ENCODE data around the gene CHST11.
"Not testable (repeated sequence)": the region's sequence is repeated elsewhere in the genome, so short reads cannot be mapped to it uniquely, and the experiment has no call there.

The CHST11 gene

DNA sequence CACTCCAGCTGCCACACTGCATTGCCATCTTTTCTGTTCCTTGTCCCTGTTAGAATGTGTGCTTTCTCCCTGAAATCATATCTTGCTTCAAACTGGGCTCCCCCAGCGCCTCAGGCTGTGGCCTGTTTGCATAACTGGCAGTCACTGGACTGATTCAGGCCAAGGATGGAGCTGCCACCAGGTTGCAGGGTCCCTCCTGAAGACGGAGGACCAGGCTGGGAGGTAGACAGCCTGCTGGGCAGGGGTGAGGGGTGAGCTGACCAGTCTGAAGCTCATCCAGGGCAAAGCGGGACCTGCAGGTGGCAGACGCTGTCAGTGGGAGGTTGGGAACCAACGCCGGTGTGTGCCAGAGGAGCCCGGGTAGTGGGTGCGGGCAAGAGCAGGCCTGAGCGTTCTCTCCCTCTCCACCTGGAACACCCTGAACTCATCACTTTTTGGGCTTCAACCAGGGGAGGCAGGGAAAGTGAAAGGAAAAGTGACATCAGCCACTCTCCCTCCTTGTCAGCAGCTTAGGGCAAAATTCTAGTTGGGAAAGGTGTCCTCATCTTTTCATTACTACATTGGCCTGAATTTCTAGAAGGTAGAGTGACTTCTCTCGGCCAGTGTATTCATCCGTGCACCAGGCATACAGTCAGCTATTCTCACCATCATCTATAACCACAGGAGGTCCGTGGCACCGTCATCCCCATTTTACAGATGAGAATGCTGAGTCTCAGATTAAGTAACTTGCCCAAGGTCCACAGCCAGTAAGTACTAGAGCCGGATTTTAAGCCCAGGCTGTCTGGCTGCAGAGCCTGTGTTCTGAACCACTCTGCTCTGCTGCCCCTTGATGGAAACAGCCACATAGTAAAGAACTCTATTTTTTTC lies 282.3 kb downstream of the CHST11 start:
- no peak for DNase-seq (ENCODE audit: low read depth, low spot score)

DNA sequence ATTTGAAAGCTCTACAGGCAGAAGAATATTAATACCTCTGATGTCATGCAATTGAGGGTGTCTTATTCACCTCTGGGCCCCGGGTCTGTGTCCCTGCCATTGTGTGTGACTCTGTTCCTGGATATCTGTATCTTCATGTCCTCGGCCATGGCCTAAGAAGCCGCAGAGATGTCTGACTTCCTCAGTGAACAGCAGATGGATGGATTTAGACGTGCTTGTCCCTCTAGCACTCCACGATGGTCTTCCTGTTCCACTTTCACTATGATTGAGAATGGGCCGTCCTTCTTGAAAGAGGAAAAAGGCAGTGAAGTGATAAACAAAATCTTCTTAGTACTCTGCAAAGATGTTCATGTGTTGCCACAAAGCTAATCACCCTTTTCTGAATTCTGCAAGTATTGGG lies 283.9 kb downstream of the CHST11 start:
- DNase-seq (ENCODE audit: low read depth, low spot score) = no peak

DNA sequence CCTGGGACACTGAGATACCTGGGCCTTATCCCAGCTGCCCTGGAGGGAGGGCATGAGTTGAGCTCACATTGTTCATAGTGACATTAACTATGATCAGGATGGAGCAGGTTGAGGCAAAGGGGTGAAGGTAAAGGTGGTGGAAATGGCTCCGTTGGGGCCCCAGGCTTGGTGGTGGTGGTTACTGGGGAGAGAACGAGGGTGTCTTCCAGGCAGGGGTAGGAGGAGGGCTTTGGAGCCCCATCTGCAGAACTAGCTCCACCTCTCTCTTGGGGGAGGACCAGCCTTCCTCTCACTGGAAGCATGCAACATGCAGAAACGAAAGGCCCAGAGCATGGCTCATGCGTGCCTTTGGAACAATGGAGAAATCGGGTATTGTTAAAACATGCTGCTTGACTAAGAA lies 284.3 kb downstream of the CHST11 start:
- no peak for DNase-seq (ENCODE audit: low read depth, low spot score)

DNA sequence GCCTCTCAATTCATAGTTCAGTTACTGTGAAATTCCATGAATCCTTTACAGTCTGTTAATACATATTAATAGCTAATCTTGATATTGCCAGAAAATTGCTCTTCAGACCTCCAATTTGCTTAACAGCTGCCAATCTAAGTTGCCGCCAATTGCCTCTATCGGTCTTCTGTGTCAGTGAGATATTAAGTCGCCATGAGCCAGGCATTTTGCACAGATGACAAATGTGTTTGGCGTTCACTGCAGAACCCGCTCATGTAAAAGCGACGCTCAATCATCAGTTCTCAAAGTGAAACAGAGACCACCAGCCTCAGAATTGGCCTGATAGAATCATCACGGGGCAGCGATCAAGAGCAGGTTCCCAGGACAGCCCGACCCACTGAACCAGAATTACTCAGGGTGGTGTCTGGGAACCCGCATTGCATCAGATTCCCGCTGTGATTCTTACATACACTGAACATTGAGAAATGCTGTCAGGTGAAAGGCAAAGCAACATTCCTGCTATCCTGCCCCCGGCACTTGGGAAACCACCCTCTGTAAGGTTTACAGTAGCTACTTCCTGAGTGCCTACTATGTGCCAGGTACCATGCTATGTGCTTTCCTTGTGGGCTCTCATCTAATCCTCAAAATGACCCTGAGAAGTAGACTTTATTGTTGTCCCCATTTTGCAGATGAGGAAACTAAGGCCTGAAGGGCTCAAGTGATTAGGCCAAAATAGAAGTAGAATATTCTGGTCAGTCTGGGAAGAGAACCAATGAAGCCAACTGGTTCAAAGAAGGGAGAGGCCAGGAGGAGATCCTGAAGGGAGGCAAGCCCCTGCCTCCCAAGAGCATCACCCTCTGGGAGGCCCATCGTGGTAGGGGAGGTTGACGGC lies 285.0 kb downstream of the CHST11 start:
- no peak for DNase-seq (ENCODE audit: low read depth, low spot score)

DNA sequence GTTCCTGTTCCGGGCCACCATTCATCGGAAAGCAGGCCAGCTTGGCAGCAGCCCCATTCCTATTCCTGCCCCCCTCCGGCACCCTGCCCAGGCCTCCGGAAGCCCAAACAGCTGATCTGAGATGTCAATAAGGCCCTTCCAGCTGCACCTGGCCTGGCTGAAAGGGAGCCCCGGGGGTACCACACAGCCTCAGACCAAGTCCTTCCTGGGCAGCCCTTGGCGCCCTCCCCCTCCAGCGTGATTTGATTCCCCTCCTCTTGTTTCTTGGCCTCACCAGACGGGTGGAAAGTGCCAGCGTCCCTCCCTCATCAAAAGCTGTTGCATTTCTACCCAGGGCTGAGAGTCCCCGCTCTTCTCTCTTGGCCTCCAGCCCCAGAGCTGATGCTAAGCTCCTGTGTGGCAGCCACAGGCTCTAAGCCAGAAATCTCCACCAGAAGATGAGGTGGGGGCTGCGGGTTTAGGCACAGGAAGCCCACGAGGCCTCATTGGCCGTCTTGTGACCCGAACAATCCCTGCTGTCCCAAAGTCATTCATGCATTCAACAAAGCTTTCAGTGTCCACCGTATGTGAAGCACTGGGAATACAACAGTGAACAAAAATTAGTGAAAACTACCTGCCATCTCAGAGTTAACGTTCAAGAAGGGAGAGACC lies 285.9 kb downstream of the CHST11 start:
- no peak for DNase-seq (ENCODE audit: low read depth, low spot score)

DNA sequence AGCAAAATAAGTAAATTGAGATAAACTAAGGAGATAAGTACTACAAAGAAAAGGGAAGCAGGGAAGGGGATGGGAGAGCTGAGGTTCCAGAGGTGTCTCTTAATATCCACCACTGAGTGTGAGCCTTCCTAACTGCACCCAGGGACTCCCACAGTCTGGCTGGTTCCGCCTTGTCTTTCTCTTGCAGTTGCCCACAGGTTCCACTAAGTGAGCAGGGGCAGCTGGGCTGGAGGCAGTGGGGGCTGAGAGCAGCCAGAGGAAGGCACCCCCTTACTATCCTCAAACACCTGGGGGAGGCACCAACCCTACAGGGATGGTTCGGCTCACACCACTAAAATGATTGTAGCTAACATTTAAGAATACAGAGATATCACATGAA lies 286.4 kb downstream of the CHST11 start:
- DNase-seq (ENCODE audit: low read depth, low spot score) = no peak

DNA sequence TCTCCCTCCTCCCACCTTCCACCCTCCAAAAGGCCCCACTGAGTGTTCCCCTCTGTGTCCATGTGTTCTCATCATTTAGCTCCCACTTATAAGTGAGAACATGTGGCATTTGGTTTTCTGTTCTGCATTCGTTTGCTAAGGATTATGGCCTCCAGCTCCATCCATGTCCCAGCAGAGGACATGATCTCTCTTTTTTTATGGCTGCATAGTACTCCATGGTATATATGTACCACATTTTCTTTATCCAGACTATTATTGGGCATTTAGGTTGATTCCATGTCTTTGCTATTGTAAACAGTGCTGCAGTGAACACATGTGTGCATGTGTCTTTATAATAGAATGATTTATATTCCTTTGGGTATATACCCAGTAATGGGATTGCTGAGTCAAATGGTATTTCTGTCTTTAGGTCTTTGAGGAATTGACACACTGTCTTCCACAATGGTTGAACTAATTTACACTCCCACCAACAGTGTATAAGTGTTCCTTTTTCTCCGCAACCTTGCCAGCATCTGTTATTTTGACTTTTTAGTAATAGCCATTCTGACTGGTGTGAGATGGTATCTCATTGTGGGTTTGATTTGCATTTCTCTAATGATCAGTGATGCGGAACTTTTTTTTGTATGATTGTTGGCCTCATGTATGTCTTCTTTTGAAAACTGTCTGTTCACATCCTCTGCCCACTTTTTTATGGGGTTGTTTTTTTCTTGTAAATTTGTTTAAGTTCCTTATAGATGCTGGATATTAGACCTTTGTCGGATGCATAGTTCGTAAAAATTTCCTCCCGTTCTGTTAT lies 287.2 kb downstream of the CHST11 start:
- DNase-seq (ENCODE audit: low read depth, low spot score) = not testable (repeated sequence)

DNA sequence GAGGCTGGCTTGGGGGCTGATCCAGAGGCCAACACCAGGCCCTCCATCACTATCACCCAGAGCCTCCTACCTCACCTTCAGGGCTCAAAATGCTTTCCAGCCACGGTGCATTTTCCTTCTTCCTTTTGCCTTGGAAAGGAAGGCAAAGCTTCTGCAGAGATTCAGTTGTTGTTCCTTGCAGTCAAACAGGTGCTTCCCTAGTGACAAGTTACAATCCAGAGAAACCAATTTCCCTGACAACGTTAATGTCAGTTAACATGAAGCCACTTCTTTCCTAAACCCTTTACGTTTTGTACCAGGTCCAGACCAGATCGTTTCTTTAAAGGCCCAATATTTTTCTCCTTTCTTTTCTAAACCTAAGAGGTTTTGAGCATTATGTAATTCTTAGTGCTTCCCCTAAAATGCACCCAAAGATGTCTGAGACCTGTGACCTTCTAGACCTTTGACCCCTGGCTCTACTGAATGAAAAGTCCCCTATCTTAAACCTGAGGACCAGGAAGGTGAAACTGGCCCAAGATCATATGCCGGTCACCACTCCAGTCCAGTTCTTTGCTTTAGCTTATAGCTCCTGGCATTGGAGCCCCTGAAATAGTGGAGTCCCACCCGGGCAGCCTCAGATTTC lies 289.8 kb downstream of the CHST11 start:
- no peak for DNase-seq (ENCODE audit: low read depth, low spot score)

DNA sequence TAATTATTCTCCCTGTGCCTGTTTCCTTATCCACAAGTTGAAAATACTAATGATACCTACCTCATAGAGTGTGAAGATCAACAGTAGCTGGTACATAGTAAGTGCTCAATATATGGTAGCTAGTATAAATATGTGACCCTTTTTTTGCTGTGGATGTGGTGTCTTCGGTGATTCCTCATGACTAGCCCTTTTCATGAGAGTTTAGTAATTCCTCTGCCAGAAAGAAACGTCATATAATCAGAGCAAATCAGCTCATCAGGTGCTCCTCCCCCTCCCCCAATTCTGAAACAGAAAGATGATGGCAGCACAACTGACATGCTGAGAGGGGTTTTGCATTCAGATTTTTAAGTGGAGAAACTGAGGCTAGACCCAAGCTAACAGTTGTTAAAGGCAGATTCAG lies 290.6 kb downstream of the CHST11 start:
- DNase-seq (ENCODE audit: low read depth, low spot score) = no peak

DNA sequence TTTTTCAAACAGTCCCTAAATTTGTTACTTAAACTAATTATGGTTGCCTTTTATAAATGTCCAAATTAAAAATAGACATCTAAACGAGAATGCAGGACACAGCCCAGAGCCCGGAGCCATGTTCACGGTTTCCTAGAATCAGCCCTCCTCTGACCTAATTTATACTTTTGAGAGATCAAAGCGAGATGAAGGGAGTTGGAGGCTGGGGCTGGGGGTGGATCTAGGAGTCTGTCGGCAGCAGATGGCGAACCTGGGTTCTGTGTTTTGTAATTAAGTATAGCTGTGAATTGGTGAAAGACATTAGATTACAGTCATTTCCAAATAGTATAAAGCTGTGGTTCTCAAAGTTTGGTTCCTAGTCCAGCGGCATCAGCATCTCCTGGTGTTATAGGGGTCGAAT lies 291.2 kb downstream of the CHST11 start:
- DNase-seq (ENCODE audit: low read depth, low spot score) = no peak

DNA sequence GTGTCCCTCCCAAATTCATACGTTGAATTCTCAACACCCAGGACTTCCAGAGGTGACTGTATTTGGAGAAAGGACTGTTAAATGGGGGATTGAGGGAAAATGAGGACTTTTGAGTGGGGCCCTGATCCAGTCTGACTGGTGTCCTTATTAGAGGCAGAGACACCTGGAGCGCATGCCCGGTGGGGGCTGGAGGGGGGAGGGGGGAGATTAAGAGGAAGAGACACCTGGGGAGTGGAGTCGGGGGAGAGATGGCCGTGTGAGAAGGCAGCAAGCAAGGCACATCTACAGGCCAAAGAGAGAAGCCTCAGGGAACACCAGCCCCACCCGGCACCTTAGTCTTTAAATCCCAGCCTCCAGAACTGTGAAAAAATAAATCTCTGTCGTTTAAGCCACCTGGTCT lies 291.6 kb downstream of the CHST11 start:
- DNase-seq (ENCODE audit: low read depth, low spot score) = no peak

DNA sequence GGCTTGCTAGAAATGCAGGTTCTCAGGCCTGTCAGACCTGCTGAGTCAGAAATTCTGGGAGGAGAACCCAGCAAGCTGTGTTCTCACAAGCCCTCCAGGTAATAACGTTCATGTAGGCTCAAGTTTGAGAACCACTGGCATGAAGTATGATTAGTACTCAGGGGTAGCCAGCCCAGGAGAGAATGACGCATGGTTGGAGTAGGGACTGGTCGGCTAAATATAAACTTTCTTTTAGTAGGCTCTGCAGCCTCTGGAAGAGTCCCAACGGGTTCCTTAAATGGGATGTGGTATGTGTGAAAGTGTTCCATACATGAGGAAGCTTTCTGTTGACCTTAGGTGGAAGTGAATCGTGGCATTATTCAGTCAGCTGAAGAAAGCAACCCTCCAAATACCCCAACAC lies 292.0 kb downstream of the CHST11 start:
- no peak for DNase-seq (ENCODE audit: low read depth, low spot score)

DNA sequence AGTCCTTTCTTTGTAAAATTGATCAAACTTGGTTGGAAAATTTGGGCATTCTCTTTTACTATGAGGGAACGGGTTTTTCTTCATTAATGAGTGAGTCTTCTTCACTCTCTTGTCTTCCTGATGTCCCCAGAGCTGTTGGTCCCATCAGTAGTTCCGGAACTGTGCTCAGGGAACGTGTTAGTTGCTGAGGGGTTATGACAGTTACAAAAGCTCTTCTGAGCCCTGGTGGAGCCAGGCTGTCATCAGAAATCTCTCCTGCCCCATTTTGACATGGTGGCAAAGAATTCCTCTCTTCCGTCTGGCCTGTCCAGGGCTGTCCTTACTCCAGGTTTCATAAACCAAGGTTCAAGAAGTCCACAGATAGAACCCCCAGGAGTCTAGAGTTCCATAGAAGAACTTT lies 292.8 kb downstream of the CHST11 start:
- DNase-seq (ENCODE audit: low read depth, low spot score) = no peak

DNA sequence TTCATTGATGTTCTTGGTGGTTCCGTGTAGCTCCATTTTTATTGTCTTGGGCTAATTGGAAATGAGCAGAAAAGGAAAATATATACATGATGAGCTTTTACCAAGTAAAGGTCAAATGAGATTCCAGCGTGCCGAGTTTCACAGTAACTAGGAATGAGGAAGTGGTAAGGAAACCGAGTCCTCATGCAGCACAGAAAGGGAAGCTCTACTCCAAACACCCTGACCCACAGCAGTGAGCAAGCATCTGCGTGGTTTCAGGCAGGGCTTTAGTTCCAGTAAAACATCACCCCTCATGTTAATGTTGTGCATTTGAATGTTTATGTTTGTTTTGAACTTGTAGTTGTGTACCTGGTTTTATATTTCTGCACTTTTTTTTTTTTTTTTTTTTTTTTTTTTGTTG lies 293.3 kb downstream of the CHST11 start:
- no peak for DNase-seq (ENCODE audit: low read depth, low spot score)

DNA sequence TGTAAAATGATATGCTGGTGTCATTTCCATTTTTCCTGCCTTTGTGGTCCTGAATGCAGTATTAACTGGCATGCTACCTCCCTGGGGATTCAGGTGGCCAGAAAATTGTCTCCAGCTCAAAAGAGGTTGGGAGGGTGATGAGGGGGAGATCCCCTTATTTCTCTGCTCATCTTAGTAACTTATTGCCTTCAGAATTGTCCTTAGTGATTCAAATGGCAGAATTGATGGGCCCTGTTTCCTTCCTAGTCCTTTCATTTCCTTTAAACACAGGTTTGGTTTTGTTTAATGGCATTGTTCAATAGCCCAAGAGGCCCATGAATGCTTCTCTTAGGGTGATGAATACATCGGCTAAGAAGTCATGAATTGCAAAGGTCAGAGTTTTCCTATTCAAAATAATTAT lies 294.4 kb downstream of the CHST11 start:
- DNase-seq (ENCODE audit: low read depth, low spot score) = no peak

DNA sequence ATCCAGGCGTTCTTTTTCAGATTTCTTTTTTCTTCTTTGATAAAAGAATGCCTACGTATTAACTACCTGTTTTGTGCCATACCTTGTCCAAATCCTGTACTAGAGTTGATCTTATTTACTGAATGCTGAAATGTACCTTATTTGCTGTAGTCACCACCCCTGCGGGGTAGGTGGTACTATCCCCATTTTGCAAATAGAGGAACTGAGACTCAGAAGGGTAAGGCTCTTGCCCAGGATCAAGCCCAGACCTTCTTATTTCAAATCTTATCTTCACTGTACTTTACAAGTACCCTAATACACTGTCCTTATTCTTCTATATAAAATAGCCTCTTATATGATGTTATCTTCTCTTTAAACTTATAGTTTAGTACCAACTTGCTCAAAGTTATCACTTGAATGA lies 294.8 kb downstream of the CHST11 start:
- DNase-seq (ENCODE audit: low read depth, low spot score) = no peak

DNA sequence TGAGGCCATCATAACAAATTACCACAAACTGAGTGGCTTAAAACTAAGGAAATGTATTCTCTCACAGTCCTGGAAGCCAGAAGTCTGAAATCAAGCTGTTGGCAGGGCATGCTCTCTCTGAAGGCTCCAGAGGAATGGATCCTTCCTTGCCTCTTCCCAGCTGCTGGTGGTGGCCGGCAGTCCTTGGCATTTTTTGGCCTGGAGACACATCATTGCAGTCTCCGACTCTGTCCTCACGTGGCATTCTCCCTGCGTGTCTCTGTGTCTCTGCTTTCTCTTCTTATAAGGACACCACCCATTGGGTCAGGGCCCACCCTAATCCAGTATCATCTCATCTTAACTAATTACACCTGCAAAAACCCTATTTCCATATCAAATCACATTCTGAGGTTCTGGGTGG lies 295.3 kb downstream of the CHST11 start:
- DNase-seq (ENCODE audit: low read depth, low spot score) = no peak

DNA sequence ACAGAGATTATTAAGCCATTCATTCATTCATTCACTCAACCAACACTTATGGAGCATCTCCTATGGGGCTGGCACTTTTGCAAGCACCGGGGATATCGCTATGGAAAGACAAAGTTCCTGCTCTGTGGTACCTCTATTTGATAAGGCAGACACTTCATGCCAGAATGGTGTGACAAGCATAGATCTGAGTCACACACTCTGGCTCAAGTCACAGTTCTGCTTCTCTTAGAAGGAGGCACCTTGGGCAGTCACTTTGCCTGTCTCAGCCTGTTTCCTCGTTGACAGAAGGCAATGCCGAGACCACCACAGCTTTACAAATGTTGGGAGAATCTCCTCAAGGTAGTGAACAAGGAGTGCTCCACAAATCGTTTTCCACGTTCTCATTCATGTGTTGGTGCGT lies 296.1 kb downstream of the CHST11 start:
- DNase-seq (ENCODE audit: low read depth, low spot score) = no peak

DNA sequence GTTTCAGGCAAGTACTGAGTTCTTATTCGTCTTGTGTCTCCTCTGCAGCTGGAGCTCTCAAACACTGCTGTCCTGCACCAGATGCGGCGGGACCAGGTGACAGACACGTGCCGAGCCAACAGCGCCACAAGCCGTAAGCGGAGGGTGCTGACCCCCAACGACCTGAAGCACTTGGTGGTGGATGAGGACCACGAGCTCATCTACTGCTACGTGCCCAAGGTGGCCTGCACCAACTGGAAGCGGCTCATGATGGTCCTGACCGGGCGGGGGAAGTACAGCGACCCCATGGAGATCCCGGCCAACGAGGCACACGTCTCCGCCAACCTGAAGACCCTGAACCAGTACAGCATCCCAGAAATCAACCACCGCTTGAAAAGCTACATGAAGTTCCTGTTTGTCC lies 300.2 kb downstream of the CHST11 start:
- DNase-seq (ENCODE audit: low read depth, low spot score) = no peak

DNA sequence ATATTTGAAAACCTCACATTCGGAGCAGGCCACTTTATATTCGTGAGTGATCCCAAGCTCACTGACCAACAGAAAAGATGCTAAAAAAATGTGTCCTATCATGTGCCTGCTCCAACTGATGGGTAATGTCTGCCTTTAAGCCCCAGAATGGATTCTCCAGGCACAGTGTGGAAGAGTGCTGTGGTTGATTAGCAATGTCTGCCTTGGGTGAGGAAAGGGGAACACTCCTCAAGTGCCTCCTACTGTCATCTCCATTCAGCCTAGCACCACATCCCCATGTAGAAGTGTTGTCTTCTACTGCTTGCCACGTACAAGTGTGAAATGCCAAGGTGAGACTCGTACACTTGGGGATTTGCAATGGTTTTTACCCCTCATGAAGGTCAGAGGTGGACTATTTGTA lies 302.0 kb downstream of the CHST11 start:
- no peak for DNase-seq (ENCODE audit: low read depth, low spot score)

DNA sequence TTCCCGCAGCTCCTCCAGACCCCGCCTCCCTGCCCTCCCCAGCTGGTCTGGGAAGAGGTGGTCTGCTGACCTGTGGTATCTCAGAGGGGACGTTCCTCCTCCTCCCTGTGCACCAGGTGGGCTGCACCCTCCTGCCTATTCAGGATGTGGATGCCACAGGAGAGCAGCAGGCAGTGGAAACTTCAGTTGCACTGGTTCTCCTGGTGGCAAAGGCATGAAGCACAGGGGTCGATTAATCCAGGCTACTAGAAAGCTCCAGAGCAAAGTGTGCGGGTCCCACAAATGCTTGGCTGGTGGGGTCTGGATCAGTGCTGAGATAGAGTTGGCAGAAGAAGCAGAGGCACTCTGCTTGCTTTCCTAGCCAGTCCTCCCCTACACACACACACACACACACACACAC lies 304.3 kb downstream of the CHST11 start:
- DNase-seq (ENCODE audit: low read depth, low spot score) = no peak

Measured in activated naive CD8-positive, alpha-beta T cell treated with anti-CD3 and anti-CD28 coated beads, Interleukin-2, amount 50 U/mL, for 16 hours (primary cell).